Left forelimb (tissue), 1 donor: ENCODE data around the gene ITPR3.
"Not testable (repeated sequence)": the region's sequence is repeated elsewhere in the genome, so short reads cannot be mapped to it uniquely, and the experiment has no call there.

Experiments used
- DNase-seq: peaks from one replicate; pipeline ENCODE4 v3.0.0-alpha.2; 2018; ENCODE audit warnings: low spot score

ITPR3 gene

GRCh38 chr6:33613795-33614168 is 7.3 kb upstream of the ITPR3 start:
- DNase-seq: no peak

DNA sequence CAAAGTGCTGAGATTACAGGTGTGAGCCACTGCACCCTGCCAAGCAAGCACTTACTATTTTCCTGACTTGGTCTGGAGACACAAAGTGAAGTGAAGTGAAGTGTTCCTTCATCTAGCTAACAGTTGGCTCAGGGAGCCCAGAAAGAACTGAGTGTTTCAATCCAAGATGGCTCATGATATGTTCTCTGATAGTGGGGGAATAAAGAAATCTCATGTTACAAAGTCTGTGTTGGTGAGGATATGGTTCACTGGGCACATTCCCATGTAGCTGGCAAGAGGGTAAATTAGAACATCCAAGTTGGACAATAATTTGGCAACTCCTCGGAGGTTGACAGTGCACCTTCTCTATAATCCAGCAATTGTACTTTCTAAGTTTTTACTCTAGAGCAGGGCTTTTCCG is 5.0 kb upstream of the ITPR3 start:
- no peak for DNase-seq

GRCh38 chr6:33616913-33617312 is 4.2 kb upstream of the ITPR3 start:
- no peak for DNase-seq

- no peak for DNase-seq
Measured at GRCh38 chr6:33619166-33619840, 1.8 kb upstream of the ITPR3 start.

DNA sequence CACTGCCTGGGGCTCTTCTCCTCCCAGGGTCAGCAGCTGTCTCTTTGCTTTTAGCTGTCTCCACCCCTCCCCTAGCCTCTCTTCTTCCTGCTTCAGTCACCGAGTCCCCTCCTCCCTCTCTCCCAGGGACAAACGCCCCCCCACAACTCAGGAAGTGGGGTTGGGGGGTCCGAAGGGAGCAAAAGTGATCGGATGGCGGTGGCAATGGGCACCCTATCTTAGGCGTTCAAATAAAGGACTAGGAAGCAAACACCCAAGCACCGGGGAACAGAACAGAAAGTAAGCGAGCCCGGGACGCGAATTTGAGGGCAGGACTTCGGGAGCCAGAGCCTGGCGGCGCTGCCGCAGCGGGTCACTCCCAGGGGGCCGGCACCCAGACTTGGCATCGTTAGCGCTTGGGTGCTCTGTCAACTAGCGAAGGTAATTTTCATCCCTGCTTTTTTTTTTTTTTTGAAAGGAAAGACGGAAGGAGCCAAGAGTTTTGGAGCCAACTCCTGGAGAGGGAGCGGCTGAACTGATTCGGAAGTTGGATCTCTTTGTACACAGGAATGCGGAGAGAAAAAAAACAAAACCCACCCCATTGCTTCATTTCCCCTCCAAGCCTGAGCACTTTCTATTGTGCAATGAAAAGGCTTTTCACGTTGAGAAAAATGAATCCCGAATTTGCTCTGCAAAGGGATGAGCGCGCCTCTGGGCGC is 815 bp upstream of the ITPR3 start:
- no peak for DNase-seq

- no peak for DNase-seq
Measured at GRCh38 chr6:33621711-33622388, 728 bp downstream of the ITPR3 start.

DNA sequence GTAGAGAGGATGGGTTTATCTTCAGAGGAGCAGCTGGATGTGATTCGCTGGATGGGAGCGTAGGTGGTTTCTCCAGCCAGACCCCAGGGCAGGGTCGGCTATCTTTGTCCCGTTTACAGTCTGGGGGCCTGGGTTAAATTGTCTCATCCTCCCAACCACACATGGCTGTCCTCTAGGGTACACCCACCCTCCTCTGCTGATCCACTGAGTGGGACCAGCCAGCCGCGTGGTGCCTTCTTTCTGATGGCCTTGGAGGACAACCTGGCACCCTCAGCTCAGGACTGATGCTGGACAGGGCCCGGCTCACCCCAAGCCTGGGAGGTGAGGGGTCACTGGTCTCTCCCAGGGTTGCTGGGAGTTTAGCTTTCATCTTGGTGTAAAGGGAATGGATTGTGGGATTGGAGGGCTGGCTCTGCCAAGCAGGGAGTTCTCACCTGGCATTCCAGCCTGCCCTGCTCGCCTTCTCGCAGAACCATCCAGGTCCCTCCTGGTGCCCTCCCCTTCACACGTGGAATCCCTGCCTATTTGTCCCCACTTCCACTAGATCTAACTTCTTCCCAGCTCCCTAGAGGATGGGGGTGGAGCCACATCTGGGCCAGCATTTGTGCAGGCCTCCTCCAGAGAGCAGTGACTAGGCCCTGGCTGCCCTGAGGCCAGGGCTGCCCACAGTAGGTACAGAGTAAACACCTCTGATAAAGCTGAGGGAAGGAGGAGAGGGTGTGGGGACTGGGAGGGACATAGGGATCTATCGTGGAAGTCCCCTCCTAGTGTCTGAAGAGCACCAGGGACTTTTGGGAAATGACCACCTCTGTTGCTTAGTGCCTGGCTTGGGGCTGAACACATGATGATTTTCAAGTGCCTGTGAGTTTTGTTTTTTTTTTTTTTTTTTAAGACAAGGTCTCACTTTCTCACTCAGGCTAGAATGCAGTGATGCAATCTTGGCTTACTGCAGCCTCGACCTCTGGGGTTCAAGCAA is 1.6 kb downstream of the ITPR3 start:
- no peak for DNase-seq

DNA sequence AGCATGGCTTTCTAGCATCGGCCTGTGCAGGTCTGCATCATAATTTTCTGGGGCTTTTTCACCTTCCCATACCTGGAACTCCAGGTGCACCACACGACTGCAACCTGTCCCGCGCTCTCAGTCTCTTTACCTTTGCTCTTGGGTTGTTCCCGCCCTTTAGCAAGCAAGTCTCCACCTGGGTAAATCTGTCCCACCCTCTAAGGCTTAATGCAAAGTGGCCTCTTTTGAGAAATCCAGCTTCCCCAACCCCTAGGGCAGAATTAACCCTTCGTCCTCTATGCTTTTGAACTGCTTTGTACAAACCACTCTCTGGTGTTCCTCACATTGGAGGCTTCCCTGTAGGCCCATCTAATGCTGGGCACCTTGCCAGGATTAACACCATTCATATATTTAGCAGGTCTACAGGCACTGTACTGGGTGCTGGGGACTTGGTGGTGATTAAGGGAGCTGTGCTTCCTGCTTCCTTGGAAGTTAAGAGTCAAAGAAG is 2.8 kb downstream of the ITPR3 start:
- no peak for DNase-seq

GRCh38 chr6:33624856-33625255 is 3.7 kb downstream of the ITPR3 start:
- no peak for DNase-seq

DNA sequence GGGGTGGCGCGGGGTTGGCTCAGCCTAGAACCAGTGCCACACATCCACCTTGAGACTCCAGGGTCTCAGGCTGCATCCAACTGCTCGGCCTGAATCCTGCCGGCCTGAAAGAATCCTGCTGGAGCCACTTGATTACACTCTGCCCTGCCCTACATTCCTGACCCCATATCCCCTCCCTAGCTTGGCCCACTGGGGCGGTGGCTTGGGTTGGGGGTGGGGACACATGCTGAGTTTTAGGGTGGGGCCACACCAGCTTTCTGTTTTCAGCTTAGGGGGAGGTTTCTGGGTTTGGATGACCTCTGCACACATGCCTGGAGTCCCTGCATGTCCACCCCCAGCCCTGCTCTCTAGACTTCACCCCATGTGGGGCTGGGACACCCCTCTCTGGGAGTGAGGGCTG is 6.8 kb downstream of the ITPR3 start:
- no peak for DNase-seq

- DNase-seq: no peak
Measured at GRCh38 chr6:33628401-33628964, 7.4 kb downstream of the ITPR3 start.

GRCh38 chr6:33630014-33630413 is 8.9 kb downstream of the ITPR3 start:
- DNase-seq: no peak

DNA sequence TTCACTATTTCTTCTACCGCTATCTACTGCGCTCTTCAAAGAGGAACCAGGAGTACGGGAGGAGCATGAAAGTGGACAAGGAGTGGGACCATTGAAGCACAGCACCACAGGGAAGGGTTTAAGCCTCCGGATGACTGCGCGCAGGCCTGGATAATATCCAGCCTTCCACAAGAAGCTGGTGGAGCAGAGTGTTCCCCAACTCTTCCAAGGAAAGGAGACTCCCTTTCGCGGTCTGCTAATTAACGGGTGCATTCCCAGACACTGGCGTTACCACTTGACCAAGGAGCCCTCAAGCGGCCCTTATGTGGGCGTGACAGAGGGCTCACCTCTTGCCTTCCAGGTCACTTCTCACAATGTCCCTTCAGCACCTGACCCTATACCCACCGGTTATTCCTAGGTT is 10.4 kb downstream of the ITPR3 start:
- DNase-seq: not testable (repeated sequence)

DNA sequence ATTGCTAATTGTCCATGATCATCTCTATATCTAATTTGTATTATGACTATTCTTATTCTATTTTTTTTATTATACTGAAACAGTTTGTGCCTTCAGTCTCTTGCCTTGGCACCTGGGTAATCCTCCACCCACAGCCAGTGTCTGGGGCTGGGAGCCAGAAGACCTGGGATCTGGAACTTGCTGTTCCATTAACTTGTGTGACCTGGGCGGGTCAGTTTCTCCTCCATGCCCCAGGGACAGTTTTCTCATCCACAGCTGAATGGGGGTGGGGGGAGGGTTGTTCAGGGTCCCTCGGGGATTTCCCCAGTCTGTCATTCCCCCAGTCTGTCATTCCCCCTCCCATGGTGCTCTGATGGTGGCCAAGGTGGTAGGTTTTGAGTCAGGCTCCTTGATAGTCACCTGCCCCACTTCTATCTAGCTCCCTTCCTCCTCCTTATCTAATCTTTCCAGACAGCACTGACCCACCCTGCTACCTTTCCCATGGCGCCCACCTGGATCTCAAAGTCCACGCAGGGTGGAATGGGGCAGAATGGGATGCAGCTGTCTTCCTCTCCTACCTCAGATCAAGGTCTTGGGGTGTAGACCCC is 10.9 kb downstream of the ITPR3 start:
- DNase-seq: no peak

GRCh38 chr6:33632558-33633039 is 11.5 kb downstream of the ITPR3 start:
- DNase-seq: no peak

DNA sequence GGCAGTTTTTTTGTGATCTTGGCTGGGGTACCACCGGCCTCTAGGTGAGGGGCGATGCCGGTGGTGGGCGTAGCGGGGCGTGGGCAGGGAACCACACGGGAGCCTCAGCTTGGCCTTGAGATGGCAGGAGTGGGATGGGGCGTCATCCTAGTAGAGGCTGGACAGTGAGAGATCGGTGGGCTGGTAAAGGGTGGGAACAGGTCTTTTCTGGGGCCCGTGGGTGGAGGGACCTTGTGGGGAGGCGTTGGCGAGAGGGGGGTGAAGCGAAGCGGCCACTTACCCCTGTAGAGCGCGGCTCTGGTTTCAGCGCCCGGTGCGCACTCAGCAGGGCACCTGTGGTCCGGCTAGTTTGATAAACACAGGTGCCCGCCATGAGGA is 12.0 kb downstream of the ITPR3 start:
- no peak for DNase-seq

DNA sequence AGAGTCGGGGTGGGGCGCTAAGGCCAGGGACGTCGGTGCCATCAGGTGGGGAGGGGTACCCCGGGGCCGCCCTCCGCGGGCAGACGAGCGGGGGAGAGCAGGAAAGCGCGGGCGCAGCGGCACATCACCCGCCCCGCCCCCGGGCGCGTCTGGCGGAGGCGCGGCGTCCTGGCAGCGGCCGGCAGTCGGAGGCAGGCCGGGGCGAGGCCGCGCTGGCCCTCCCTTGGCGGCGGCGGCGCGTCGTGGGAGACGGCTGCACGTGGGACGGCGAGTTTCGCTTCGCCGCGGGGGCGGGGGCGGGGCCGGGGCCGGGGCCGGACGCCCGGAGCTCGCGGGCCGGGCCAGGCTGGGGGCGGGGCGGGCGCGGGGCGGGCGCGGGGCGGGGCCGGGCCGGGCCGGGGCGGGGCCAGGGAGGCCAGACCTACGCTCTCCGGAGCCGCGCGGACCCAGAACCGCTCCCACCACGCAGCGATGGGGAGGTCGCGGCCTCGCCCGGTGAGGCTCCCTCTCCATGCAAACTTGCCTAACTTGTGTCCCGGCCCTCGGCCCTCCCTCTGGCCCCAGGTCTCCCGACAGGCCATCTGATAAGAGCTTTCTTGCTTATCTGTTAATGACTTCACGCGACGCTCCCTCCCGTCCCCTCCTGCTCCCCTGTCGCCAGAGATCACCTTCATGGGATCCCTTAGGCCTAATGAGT is 12.5 kb downstream of the ITPR3 start:
- DNase-seq: peak; percentile 77

- no peak for DNase-seq
Measured at GRCh38 chr6:33634161-33634727, 13.1 kb downstream of the ITPR3 start.

DNA sequence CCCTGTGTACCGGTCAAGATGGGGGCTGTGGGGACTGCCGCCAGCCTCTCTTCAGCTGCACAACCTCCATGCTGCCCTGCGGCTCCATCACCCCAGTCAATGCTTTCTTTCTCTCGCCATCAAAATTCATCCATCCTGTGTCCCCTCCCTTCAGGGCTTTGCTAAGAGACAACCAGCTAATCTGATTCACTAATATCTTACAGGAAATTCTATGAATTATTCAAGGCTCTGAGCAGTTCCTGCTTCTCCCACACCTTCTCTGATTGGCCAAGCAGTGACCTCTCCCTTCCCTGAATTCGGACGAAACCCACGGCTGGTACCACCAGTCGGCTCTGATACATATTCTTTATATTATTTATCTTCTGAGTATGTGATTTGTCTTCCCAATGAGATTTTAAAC is 13.8 kb downstream of the ITPR3 start:
- DNase-seq: no peak

DNA sequence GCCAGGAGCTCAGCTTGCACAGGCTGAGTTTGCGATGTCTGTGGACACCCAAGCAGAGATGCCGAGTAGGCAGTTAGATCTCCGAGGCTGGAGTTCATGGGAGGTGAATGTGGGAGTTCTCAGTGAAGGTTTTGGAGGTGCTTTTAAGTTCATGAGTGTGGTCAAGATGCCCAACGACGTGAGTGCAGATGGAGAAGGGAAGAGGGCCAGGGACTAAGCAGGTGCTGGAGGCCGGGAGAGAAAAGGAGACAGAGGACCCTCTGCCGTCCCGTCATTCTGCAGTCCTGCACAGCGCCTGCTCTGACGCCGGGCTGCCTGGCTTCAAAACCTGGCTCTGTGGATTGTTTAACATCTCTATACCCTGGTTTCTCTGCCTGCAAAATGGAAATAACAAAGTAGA is 15.5 kb downstream of the ITPR3 start:
- no peak for DNase-seq
